ENCODE results near the gene ANAPC7. TPM values are rescaled to one million over a fixed set of nuclear protein-coding genes. Genes with fewer than 3 reads are reported as not detected.

ANAPC7 gene
- total and polyA plus RNA-seq, 2 of the 13 experiments (the other 11 are each of a cell fraction or from before 2014, with no cell fraction given), result 40.0 to 69.1 TPM

DNA sequence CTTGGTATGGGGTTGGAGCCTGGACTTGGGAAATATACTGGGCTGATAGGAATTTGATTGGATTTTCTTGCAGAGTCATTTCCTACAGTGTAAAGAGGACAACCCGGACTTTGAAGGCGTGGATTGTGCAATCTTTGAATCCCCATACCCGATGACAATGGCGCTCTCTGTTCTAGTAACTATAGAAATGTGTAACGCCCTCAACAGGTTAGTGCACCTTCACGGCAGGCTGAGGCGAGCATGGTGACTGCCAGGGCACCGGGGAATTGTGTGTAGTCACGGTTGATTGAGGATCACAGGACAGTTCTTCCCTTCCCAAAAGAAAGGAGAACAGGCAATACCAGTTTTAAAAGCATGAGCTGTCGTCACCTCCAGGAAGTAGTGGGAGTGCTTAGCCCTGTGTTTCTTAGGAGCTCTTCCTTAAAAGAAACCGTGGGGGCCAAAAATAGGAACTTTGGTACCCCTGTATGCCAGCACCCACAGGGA lies 58.3 kb downstream of the ANAPC7 start (continued):
- TF ChIP-seq NFE2L1 (CRISPR knock-in tag; IDR thresholded peaks at IDR 0.05; ENCODE audit: borderline replicate concordance), result no peak
- no peak for TF ChIP-seq TFE3 (CRISPR knock-in tag; IDR thresholded peaks at IDR 0.05)
- peak; percentile 44 for TF ChIP-seq FOXA3 (CRISPR knock-in tag; IDR thresholded peaks at IDR 0.05)
- TF ChIP-seq ATF7 (IDR thresholded peaks at IDR 0.05), result peak; percentile 23; the same call in 1 of the 2 replicates
- TF ChIP-seq ATF7 (CRISPR knock-in tag; IDR thresholded peaks at IDR 0.05), result no peak
- TF ChIP-seq ZNF263 (CRISPR knock-in tag; IDR thresholded peaks at IDR 0.05), result peak; percentile 26; the same call in 1 of the 2 replicates
- TF ChIP-seq ZNF776 (CRISPR knock-in tag; IDR thresholded peaks at IDR 0.05), result no peak
- TF ChIP-seq, protein P1, sequence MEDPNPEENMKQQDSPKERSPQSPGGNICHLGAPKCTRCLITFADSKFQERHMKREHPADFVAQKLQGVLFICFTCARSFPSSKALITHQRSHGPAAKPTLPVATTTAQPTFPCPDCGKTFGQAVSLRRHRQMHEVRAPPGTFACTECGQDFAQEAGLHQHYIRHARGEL (CRISPR knock-in tag; IDR thresholded peaks at IDR 0.05), result no peak
- peak; percentile 85 for TF ChIP-seq SAP130 (CRISPR knock-in tag; IDR thresholded peaks at IDR 0.05; ENCODE audit: low read depth)
- no peak for TF ChIP-seq ZNF629 (CRISPR knock-in tag; conservative IDR thresholded peaks at IDR 0.05)
- TF ChIP-seq, protein P2, sequence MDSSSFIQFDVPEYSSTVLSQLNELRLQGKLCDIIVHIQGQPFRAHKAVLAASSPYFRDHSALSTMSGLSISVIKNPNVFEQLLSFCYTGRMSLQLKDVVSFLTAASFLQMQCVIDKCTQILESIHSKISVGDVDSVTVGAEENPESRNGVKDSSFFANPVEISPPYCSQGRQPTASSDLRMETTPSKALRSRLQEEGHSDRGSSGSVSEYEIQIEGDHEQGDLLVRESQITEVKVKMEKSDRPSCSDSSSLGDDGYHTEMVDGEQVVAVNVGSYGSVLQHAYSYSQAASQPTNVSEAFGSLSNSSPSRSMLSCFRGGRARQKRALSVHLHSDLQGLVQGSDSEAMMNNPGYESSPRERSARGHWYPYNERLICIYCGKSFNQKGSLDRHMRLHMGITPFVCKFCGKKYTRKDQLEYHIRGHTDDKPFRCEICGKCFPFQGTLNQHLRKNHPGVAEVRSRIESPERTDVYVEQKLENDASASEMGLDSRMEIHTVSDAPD (CRISPR knock-in tag; IDR thresholded peaks at IDR 0.05), result peak; percentile 61; the same call in 1 of the 2 replicates
- peak; percentile 62 for TF ChIP-seq XRCC5 (optimal IDR thresholded peaks at IDR 0.05; ENCODE audit: low read length)
- TF ChIP-seq NONO (IDR thresholded peaks at IDR 0.05), result no peak
- 0 out of 2 replicates have a peak, but pooled peaks have one; percentile 12 for TF ChIP-seq NONO (CRISPR knock-in tag; conservative IDR thresholded peaks at IDR 0.05)
- no peak for TF ChIP-seq TBP (CRISPR knock-in tag; IDR thresholded peaks at IDR 0.05)
- peak; percentile 29; the same call in 1 of the 2 replicates for TF ChIP-seq MIXL1 (CRISPR knock-in tag; IDR thresholded peaks at IDR 0.05)
- TF ChIP-seq ZNF614 (CRISPR knock-in tag; IDR thresholded peaks at IDR 0.05; ENCODE audit: borderline replicate concordance), result peak; percentile 63; the same call in 1 of the 2 replicates

Data from HepG2 (cell line).